GM12874 (cell line): Measurements from ENCODE around the gene HMG20B.

Experiments used
- TF ChIP-seq, protein P1 (sequence below): IDR thresholded peaks from 2 replicates; pipeline ENCODE4 v1.5.1; 2011; ENCODE audit warnings: low read depth, mild to moderate bottlenecking, control low read depth, low read length, moderate library complexity; ENCODE audit not compliant: insufficient read depth

The HMG20B gene

DNA sequence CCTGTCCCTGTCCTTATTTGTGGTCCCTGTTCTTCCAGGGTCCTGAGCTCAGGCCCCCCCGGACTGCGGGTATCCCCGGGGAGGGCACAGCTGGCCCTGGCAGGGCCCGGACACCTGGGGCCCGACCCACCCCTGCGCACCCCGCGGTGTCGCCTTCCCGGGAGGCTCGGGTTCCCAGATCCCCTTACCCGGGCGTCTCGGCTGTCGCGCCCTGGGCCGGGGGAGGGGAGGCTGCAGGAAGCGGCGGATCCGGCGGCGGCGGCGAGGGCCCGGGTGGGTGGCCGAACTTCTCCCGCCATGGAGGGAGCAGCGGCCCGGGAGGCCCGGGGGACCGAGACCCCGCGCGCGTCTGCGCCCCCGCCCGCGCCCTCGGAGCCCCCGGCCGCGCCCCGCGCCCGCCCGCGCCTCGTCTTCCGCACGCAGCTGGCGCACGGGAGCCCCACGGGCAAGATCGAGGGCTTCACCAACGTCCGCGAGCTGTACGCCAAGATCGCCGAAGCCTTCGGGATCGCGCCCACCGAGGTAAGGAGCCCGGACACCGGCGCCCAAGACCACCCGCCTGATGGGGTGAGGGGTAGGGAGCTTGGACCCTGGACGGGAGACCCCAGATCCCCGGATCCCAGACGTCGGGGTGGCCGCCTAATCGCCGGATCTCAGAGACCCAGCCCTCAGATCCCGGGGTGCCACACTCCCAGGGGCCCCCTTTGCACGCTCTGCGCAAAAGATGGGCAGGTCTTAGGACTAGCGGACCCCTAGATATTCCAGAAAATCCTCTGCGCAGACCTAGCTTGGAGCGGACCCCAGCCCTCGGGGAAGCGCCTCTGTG lies 12.8 kb downstream of the HMG20B start, which contains the start of gene GIPC3:
Gene GIPC3, plus strand, starts transcription at position 178 of the 826 bp plus-strand sequence. Its CDS starts 120 bp downstream, at position 298.
- TF ChIP-seq, protein P1, sequence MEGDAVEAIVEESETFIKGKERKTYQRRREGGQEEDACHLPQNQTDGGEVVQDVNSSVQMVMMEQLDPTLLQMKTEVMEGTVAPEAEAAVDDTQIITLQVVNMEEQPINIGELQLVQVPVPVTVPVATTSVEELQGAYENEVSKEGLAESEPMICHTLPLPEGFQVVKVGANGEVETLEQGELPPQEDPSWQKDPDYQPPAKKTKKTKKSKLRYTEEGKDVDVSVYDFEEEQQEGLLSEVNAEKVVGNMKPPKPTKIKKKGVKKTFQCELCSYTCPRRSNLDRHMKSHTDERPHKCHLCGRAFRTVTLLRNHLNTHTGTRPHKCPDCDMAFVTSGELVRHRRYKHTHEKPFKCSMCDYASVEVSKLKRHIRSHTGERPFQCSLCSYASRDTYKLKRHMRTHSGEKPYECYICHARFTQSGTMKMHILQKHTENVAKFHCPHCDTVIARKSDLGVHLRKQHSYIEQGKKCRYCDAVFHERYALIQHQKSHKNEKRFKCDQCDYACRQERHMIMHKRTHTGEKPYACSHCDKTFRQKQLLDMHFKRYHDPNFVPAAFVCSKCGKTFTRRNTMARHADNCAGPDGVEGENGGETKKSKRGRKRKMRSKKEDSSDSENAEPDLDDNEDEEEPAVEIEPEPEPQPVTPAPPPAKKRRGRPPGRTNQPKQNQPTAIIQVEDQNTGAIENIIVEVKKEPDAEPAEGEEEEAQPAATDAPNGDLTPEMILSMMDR = no peak

DNA sequence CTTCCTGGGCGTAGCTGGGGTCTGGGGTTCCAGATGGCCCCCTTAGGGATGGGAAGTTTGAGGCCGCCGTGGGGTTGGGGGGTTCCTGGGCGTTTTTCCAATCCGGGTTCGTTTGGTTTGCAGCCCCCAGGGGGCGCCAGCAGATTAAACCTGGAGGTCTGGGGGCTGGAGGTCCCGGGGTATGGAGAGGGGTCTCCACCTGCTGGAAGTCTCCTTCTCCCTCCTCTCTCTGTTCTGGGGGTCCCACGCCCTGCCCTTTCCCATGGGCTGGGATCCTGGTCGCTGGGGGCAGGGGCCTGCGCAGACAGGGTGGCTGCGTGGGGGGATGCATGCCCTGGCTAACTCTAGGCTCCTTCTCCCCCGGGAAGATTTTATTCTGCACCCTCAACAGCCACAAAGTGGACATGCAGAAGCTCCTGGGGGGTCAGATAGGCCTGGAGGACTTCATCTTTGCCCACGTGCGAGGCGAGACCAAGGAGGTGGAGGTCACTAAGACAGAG lies 13.4 kb downstream of the HMG20B start:
- TF ChIP-seq, protein P1 = peak; percentile 59

DNA sequence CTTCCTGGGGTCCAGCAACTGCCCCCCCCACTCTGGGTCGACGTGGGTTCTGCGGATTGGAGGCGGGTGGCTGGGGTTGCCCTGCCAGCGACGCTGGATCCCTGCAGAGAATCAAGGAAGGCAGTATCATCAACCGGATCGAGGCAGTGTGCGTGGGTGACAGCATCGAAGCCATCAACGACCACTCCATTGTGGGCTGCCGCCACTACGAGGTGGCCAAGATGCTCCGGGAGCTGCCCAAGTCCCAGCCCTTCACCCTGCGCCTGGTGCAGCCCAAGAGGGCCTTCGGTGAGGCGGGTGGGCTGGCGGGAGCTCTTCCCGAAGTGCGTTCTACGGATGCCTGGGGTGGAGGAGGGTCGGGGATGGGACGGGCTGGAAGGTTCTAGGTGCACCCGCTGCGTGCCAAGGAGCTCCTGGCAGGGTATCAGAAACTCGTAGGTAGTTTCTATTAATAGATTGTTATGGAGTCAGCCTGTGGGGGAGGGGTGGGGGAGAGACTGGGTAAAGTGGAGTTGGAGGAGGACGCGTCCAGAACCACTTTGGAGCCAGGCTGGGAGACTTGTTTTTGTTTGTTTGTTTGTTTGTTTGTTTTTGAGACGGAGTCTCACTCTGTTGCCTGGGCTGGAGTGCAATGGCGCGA lies 14.1 kb downstream of the HMG20B start:
- TF ChIP-seq, protein P1 = no peak

DNA sequence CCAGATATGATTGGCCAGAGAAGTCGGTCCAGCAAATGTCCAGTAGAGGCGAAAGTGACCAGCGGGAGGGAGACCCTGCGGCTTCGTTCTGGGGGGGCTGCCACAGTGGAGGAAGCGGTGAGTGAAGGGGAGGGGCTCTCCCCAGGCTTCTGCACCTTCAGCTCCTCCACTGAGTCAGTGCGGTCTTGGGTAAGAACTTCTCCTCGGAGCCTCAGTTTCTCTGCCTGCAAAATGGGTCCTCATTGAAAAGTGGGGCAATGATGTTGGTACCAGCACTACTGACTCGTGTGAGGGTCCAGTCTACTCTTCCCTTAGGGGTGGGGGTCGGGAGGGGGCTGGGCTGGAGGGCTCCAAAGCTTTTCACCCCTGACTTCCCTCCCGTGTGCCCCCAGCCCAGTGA lies 16.7 kb downstream of the HMG20B start:
- TF ChIP-seq, protein P1 = no peak

DNA sequence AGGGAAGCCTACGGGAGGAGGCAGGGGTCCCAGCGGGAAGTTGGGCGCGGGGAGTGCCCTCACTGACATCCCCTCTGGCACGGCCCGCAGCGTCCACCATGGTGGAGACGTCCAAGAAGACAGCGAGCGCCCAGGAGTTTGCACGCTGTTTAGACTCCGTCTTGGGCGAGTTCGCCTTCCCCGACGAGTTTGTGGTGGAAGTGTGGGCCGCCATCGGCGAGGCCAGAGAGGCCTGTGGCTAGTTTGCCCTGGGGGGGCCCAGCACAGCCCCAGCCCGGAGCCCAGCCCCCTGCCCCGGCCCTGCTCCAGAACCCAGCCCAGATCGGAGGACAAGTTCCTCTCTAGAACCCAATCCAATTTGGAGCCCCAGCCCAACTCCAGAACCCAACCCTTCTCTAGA lies 17.2 kb downstream of the HMG20B start:
- TF ChIP-seq, protein P1 = no peak

DNA sequence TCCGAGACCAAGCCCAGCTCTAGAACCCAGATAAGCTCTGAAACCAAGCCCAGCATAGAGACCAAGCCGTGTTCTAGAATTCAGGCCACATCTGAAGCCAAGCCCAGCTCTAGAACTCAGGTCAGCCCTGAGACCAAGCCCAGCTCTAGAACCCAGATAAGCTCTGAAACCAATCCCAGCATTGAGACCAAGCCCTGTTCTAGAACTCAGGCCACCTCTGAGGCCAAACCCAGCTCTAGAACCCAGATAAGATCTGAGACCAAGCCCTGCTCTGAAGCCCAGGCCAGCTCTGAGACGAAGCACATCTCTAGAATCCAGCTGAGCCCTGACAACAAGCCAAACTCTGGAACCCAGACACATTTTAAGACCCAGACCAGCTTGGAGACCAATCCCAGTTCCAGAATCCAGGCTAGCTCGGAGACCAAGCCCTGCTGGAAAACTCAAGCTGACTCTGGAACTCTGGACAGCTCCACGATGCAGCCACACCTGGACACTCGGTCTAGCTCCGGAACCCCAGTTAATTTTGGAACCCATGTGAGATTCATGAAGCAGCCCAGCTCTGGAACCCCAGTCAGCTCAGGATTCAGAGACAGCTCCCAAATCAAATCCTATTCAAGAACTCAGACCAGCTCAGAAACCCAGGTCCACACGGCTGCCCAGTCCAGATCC lies 18.4 kb downstream of the HMG20B start:
- TF ChIP-seq, protein P1 = no peak
